HFF-Myc (cell line): Measurements from ENCODE around the gene IL1F10.

ENCODE experiments used
- DNase-seq: peaks from one replicate; pipeline ENCODE4 v3.0.0-alpha.2; 2011; ENCODE audit warnings: low read depth; ENCODE audit errors: extremely low read depth
- H3K4me3 ChIP-seq: replicated peaks from 2 replicates; pipeline ENCODE4 v1.5.1; 2011; ENCODE audit warnings: low read depth, mild to moderate bottlenecking, control low read depth, low read length
- TF ChIP-seq, protein P1 (sequence below): IDR thresholded peaks from 2 replicates; pipeline ENCODE4 v1.5.1; 2012; ENCODE audit warnings: mild to moderate bottlenecking, low read depth, low read length, control low read depth; ENCODE audit errors: missing control alignments

IL1F10 gene

DNA sequence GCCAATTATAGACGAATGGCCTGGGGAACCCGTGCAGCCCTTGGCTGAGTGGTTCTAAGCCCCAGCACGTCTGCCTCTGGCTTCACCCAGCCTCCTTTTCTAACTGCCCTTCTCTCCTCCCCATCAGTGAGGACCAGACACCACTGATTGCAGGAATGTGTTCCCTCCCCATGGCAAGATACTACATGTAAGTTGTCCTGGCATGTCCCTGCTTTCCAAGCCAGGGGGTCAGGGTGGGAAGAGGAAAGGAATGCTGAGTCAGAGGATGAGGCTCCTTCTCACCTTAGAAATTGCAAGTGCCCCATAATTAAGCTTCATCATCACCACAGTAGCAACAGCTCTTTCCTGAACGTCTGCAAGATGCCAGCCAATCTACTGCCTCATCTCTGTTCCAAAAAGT, 4.8 kb downstream of the IL1F10 start:
- TF ChIP-seq, protein P1, sequence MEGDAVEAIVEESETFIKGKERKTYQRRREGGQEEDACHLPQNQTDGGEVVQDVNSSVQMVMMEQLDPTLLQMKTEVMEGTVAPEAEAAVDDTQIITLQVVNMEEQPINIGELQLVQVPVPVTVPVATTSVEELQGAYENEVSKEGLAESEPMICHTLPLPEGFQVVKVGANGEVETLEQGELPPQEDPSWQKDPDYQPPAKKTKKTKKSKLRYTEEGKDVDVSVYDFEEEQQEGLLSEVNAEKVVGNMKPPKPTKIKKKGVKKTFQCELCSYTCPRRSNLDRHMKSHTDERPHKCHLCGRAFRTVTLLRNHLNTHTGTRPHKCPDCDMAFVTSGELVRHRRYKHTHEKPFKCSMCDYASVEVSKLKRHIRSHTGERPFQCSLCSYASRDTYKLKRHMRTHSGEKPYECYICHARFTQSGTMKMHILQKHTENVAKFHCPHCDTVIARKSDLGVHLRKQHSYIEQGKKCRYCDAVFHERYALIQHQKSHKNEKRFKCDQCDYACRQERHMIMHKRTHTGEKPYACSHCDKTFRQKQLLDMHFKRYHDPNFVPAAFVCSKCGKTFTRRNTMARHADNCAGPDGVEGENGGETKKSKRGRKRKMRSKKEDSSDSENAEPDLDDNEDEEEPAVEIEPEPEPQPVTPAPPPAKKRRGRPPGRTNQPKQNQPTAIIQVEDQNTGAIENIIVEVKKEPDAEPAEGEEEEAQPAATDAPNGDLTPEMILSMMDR, result no peak
- DNase-seq, result no peak
- H3K4me3 ChIP-seq, result no peak overlapping the region

DNA sequence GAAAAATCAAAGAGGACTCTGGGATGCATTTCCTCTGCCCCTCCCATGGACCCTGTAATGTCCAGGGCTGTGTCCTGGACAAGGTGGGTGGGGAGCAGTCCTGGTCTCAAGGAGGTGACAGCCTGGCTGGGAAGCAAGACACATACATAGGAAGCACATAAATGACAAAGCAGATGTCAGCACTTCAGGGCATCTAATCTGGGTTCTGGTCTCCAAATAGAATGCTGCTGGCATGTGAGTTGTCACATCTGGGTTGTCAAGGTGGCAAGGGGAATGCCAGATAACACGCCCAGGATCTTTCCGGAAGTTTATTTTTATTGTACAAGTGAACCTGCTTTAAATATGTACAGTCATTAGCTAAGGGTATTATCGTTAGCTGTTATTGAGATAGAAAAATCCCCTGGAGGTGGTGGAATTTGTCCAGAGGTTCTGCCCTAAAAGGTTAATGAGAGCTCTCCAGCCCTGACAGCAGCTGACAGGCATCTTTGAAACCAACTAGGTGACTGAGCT, 5.6 kb downstream of the IL1F10 start:
- H3K4me3 ChIP-seq, result no peak overlapping the region
- no peak for DNase-seq
- TF ChIP-seq, protein P1, result no peak

DNA sequence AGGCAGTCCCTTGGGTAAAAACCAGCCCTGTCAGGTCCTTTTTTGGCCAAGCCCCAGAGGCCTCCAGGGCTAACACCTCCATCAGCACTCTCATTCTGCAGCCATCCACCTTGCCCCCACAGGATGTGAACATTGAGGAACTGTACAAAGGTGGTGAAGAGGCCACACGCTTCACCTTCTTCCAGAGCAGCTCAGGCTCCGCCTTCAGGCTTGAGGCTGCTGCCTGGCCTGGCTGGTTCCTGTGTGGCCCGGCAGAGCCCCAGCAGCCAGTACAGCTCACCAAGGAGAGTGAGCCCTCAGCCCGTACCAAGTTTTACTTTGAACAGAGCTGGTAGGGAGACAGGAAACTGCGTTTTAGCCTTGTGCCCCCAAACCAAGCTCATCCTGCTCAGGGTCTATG, 7.3 kb downstream of the IL1F10 start:
- no peak for DNase-seq
- H3K4me3 ChIP-seq, result no peak overlapping the region
- TF ChIP-seq, protein P1, result no peak

DNA sequence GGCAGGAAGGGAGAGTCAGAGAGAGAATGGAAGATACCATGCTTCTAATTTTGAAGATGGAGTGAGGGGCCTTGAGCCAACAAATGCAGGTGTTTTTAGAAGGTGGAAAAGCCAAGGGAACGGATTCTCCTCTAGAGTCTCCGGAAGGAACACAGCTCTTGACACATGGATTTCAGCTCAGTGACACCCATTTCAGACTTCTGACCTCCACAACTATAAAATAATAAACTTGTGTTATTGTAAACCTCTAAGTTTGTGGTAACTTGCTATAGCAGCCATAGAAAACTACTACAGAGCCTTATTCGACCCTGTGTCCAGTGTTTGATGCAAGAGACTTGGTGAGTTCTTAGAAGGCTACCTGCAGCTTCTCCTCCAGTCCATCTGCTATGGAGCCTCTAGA, 7.8 kb downstream of the IL1F10 start:
- TF ChIP-seq, protein P1, result no peak
- H3K4me3 ChIP-seq, result no peak overlapping the region
- DNase-seq, result no peak

DNA sequence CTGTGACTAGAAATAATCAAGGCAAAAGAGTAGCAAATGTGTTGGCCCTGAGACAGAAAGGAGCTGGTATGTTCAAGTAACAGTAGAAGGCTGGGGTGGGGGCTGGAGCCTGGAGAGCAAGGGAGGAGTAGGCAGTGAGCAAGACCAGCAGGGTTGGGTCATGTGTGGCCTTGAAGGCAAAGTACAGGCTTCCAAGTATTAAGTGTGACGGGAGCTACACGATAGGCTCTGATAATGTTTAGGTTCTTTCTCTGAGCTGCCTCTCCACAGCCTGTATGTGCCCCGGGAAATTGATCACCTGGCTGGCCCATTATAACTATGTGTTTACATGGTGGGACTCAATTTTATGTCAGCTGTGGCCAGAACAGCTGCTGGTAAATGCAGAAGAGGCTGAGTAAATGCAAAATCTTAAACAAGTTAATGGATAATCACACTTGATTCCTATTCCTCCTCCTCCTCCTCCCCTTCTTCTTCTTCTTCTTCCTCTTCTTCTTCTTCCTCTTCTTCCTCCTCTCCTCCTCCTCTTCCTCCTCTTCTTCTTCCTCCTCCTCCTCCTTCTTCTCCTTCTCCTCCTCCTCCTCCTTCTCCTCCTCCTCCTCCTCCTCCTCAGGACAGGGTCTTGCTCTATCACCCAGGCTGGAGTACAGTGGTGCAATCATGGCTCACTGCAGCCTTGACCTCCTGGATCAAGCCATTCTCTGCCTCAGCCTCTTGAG, 9.3 kb downstream of the IL1F10 start:
- TF ChIP-seq, protein P1, result no peak
- no peak overlapping the region for H3K4me3 ChIP-seq
- no peak for DNase-seq

DNA sequence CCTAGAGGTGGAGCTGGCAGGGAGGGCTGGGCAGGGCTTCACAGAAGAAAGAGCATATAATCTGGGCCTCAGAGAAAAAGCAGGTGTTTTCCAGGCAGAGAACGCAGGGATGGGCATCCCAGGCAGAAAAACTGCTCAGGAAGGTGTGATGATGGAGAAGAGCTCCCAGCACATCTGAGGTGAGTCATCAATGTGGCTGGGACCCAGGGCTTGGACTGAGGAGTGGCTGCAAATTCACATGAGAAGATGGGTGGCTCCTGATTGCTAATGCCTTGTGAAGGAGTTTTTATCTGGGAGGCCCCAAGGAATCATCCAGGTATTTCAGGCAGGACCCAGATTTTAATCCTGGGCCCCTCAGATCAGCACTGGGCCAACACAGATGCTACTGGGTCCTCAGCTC, 10.2 kb downstream of the IL1F10 start:
- no peak for DNase-seq
- H3K4me3 ChIP-seq, result no peak overlapping the region
- TF ChIP-seq, protein P1, result no peak
